Measurements from ENCODE around the gene NXN. TPM values are rescaled to one million over a fixed set of nuclear protein-coding genes. Genes with fewer than 3 reads are reported as not detected.
"Not testable (repeated sequence)": the region's sequence is repeated elsewhere in the genome, so short reads cannot be mapped to it uniquely, and the experiment has no call there.

NXN gene
- total RNA-seq, 2 donors from 2014 or later, result 24.4 TPM

- no peak for ATAC-seq
- whole genome bisulfite sequencing, 2 donors, result 73 to 81% methylated on average over 8 of the region's 8 CpGs
- no peaks in the 10 kb centered on the region for H3K36me3 ChIP-seq (replicated peaks in 1 of 2; ENCODE audit: insufficient read depth in 1 of 2, low read depth in 2 of 2)
- intact Hi-C loops (cut with DNase I), result no loop called here
- H3K27me3 ChIP-seq, result no peaks in the 10 kb centered on the region
- no peak overlapping the region for H3K27ac ChIP-seq
- H3K4me1 ChIP-seq, result no peaks in the 10 kb centered on the region
- DNase-seq, result no peak
- H3K4me3 ChIP-seq, result no peak overlapping the region
- no peaks in the 10 kb centered on the region for H3K9me3 ChIP-seq
- TF ChIP-seq CTCF (IDR thresholded peaks at IDR 0.05) (no peak), POLR2A (IDR thresholded peaks at IDR 0.05) (no peak)
Measured at GRCh38 chr17:956905-957304, 22.7 kb downstream of the NXN start.

- H3K27me3 ChIP-seq, result no peaks in the 10 kb centered on the region
- H3K36me3 ChIP-seq (replicated peaks in 1 of 2; ENCODE audit: insufficient read depth in 1 of 2, low read depth in 2 of 2), result no peaks in the 10 kb centered on the region
- no peaks in the 10 kb centered on the region for H3K9me3 ChIP-seq
- no peaks in the 10 kb centered on the region for H3K4me1 ChIP-seq
- intact Hi-C loops (cut with DNase I), result no loop called here
- 63 to 67% methylated on average over 23 of the region's 23 CpGs for WGBS, 2 donors
- TF ChIP-seq POLR2A (IDR thresholded peaks at IDR 0.05) (no peak), CTCF (IDR thresholded peaks at IDR 0.05) (no peak)
- peak overlapping the region in 1 of 4 donors; percentile 46 for H3K27ac ChIP-seq
- H3K4me3 ChIP-seq, result no peak overlapping the region
- ATAC-seq (no peak), DNase-seq (no peak)
Measured at GRCh38 chr17:954431-955164, 25.0 kb downstream of the NXN start.

- intact Hi-C loops (cut with DNase I), result no loop called here
- Histone ChIP-seq H3K27ac (no peak overlapping the region), H3K9me3 (no peaks in the 10 kb centered on the region), H3K4me3 (no peak overlapping the region), H3K27me3 (no peaks in the 10 kb centered on the region), H3K36me3 (replicated peaks in 1 of 2; ENCODE audit: insufficient read depth in 1 of 2, low read depth in 2 of 2) (no peaks in the 10 kb centered on the region), H3K4me1 (no peaks in the 10 kb centered on the region)
- ATAC-seq, result no peak
- 86 to 92% methylated on average over 13 to 15 of the region's 16 CpGs for WGBS, 2 donors
- DNase-seq, result no peak
- TF ChIP-seq POLR2A (IDR thresholded peaks at IDR 0.05), result no peak
- no peak for TF ChIP-seq CTCF (IDR thresholded peaks at IDR 0.05)
Measured at GRCh38 chr17:953767-954166, 25.8 kb downstream of the NXN start.

DNA sequence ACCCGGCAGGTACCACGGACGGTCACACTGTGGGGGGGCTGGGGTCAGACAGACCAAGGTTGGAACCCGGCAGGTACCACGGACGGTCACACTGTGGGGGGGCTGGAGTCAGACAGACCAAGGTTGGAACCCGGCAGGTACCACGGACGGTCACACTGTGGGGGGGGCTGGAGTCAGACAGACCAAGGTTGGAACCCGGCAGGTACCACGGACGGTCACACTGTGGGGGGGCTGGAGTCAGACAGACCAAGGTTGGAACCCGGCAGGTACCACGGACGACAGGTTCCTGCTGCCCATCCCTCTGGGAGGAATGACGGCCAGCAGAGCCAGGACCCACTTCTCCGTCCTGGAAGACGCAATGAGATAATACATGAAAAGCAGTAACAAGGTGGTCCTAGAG is 27.0 kb downstream of the NXN start:
- intact Hi-C loops (cut with DNase I); H3K27ac ChIP-seq; H3K4me1 ChIP-seq; H3K36me3 ChIP-seq (replicated peaks in 1 of 2; ENCODE audit: insufficient read depth in 1 of 2, low read depth in 2 of 2); H3K4me3 ChIP-seq; ATAC-seq; H3K27me3 ChIP-seq; DNase-seq; H3K9me3 ChIP-seq: not testable (repeated sequence)
- 94 to 97% methylated on average over 12 to 15 of the region's 18 CpGs for WGBS, 2 donors

DNA sequence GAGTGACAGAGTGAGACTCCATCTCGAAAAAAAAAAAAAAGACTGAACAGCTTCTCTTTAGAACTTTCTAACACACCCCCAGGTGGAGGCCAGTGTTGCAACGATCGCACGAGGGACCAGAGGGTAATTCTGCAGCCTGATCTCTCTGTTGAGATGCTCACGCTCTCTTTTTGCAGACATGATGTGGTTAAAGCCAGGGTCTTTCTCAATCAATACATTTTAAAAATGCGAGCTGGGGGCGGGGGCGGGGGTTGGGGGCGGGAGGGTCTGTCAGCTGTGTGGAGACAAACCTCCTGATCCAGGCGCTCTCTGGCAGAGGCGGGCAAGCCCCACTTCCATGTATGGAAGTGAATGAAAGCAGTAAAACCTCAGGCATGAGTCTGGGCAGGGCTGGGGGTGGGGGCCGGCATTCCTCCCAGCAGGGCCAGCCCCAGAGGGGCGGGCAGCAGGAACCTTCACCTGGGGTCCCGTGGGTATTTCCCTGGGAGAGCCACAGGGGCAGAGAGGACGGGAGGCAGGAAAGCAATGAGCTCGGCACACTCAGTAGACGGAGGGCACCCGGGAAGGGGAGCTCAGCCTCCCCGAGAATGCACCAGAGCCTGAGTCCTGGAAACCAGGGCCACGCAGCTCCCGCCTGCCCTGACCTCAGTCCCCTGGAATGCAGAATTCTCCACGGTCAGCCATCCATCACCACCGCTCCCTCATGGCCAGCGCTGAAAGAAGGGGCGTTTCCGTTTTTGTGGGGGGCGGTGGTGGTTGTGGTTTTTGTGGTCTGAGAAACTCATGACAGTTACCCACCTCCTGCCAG is 28.0 kb downstream of the NXN start:
- no peaks in the 10 kb centered on the region for H3K4me1 ChIP-seq
- H3K36me3 ChIP-seq (replicated peaks in 1 of 2; ENCODE audit: insufficient read depth in 1 of 2, low read depth in 2 of 2), result no peaks in the 10 kb centered on the region
- peak; percentile 90 for ATAC-seq
- WGBS, 2 donors, result 50 to 68% methylated on average over 15 to 25 of the region's 27 CpGs
- no peaks in the 10 kb centered on the region for H3K27me3 ChIP-seq
- H3K27ac ChIP-seq, result peak overlapping the region; percentile 25 to 75 (median 48)
- TF ChIP-seq CTCF (IDR thresholded peaks at IDR 0.05) (peak in 1 of 7 experiments; percentile 6), POLR2A (IDR thresholded peaks at IDR 0.05) (peak in 2 of 3 donors; percentile 33 to 72)
- intact Hi-C loops (cut with DNase I), result no loop called here
- no peaks in the 10 kb centered on the region for H3K9me3 ChIP-seq
- DNase-seq, result peak; percentile 41 to 68 (median 52)
- no peak overlapping the region for H3K4me3 ChIP-seq
